SK-N-SH (cell line): ENCODE measurements around the gene CZIB.

Source experiments
- CHD2 ChIP-seq: fragments of 150-350 bp; IDR thresholded peaks from 2 replicates; pipeline ENCODE4 v1.6.1; 2018; ENCODE audit warnings: low read length; ENCODE audit not compliant: partially characterized antibody
- CTCF ChIP-seq: fragments of 200-600 bp; sonication (generic); IDR thresholded peaks from 2 replicates; pipeline ENCODE4 v1.6.1; 2017; ENCODE audit warnings: antibody characterized with exemption, mild to moderate bottlenecking, moderate library complexity
- MXI1 ChIP-seq: IDR thresholded peaks from 2 replicates; pipeline ENCODE4 v1.6.1; 2012; ENCODE audit warnings: mild to moderate bottlenecking, low read depth, low read length, improper control_type of control experiment
- RAD21 ChIP-seq: IDR thresholded peaks from 2 replicates; pipeline ENCODE4 v1.6.1; 2012; ENCODE audit warnings: mild to moderate bottlenecking, low read length
- RFX5 ChIP-seq: IDR thresholded peaks from 2 replicates; pipeline ENCODE4 v1.6.1; 2012; ENCODE audit warnings: mild to moderate bottlenecking, improper control_type of control experiment, low read length
- RXRA ChIP-seq: IDR thresholded peaks from 2 replicates; pipeline ENCODE4 v1.4.0; 2012; ENCODE audit warnings: low read depth, mild to moderate bottlenecking, borderline replicate concordance
- SMC3 ChIP-seq: IDR thresholded peaks from 2 replicates; pipeline ENCODE4 v1.6.1; 2012; ENCODE audit warnings: low read depth, low read length, improper control_type of control experiment
- TEAD4 ChIP-seq: IDR thresholded peaks from 2 replicates; pipeline ENCODE4 v1.4.0; 2012; ENCODE audit warnings: mild to moderate bottlenecking, borderline replicate concordance; ENCODE audit not compliant: insufficient read depth

GRCh38 chr1:53218201-53218600 lies 2.2 kb downstream of the CZIB start:
- no peak for TF ChIP-seq CTCF
- TF ChIP-seq RXRA = no peak
- no peak for TF ChIP-seq RAD21
- TF ChIP-seq TEAD4 = no peak
- no peak for TF ChIP-seq RFX5
- TF ChIP-seq SMC3 = no peak
- TF ChIP-seq CHD2 = no peak
- TF ChIP-seq MXI1 = no peak
